Erythroblast (primary cell): ENCODE results near the gene CORO1C.
"Not testable (repeated sequence)": the region's sequence is repeated elsewhere in the genome, so short reads cannot be mapped to it uniquely, and the experiment has no call there.

Experiments
- GATA1 ChIP-seq: IDR thresholded peaks from 2 replicates; pipeline ENCODE4 v1.6.1; 2011; ENCODE audit warnings: low read depth, mild to moderate bottlenecking, control low read depth, low read length, moderate library complexity
- POLR2A ChIP-seq: IDR thresholded peaks from 2 replicates; pipeline ENCODE4 v1.6.1; 2011; ENCODE audit warnings: mild to moderate bottlenecking, low read length

DNA sequence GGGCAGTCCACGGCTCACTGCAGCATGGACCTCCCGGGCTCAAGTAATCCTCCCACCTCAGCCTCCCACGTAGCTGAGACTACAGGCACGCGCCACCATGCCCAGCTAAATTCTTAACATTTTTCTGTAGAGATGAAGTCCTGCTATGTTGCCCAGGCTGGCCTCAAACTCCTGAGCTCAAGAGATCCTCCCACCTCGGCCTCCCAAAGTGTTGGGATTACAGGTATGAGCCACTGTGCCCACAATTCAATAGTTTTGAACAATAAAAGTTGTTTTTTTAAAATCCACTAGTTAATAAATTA is 1.9 kb upstream of the CORO1C start:
- not testable (repeated sequence) for TF ChIP-seq POLR2A, GATA1
